ENCODE results near the gene EEF1AKMT3.
"Not testable (repeated sequence)": the region's sequence is repeated elsewhere in the genome, so short reads cannot be mapped to it uniquely, and the experiment has no call there.

Gene EEF1AKMT3

GRCh38 chr12:57817990-57818331, 45.5 kb downstream of the EEF1AKMT3 start:
- not testable (repeated sequence) for DNase-seq

DNA sequence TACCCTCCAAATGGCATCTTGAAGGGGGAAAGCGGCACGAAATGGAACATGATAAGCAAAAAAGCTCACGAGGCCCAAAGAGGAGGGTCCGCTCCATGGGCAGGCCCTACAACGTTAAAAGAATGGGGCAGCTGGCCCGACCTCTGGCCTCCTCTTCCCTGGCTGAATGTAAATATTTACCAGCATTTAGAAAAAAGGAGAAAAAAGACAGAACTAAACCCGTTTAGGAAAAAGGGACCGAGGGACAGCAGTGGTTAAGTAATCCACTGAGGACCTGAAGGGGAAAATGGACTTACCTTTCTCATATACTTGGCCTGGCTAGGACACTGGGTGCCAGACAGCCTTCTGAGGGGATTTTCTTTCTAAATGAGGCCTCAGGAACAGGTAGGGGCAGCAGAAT, 47.7 kb downstream of the EEF1AKMT3 start:
- DNase-seq: not testable (repeated sequence)

DNA sequence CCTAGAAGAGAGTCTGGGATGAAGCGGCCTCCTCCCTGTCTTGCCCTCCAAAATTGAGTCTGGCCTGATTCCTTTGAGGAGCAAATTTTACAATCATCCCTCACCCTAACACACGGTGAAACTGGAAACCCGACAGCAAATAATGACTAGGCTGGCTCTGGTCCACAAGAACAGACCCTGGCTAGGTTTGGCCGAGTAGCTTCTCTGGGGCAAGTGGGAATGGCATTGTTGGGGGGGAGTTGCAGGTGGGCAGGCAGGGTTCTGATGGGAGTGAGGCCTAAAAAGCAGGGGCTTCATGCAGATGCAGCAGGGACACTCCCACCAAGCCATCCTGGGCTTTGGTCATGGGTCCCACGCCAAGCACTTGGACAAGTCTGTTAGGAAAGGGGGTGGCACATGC, 48.6 kb downstream of the EEF1AKMT3 start:
- not testable (repeated sequence) for DNase-seq

DNA sequence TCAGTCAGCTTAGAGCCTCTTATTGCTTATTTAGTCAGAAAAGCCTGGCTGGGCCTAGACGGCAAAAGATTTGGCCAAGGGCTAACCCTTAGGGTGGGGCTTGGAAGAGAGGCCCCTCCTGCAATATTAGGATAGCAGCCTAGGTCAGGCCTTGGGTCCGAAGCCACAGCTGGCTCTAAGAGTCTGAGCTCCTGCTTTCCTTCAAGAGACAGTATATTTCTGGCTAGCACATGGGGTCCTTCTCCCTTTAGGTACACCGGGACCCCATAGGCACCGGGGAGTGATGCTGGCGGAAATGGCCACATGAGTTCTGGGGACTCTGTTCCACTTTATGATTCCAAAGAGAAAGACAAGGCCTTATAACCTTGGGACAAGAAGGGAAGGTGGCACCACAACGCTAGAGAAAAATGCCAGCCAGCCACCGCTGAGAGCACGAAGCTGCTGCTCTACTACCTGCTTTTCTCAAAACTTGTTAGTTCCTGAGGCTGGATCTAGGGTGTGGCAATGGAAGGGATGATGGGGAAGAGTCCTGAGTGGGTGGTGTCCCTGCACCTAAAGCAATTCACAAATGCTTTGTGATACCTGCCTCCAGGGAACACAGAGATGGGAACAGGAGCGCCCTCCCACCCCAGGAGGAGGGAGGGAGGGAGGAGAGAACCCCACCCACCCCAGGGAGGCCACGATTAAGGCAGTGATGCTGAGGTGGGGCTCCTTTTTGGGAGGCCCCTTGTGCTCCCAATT, 49.2 kb downstream of the EEF1AKMT3 start:
- DNase-seq: no peak

DNA sequence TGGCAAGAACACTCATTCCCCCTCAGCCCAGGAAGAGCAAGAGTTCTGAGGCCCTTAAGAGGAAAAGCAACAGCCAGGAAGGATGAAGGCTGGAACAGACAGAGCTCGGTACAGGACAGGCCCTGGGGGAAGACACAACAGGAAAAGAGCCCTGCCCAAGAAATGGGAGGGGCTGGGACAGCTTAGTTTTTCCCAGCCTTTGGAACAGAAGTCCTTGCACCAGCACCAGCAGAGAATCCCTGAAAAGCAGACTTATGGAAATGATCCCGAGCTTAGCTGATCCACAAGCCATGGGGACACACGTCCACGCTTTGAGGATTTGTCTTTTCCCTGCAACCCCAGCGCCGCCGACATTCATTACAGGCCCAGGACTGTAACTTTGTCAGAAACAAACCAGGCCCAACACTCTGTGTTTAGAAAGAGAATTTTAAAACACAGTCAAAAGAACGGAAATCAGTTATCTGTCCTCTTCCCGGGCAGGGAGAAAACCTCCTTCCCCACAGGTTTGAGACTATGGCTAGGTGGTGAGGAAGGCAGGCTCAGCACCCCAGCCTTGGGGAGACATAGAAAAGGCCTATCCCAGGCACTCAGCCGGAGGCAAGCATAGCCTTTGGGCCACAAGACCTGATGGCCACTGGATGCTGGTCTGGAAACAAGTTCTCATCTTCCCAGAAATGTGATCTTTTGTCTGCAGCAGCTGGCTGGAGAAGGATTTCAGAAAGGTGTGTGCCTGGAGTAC, 50.1 kb downstream of the EEF1AKMT3 start:
- no peak for DNase-seq

GRCh38 chr12:57823131-57823907, 50.9 kb downstream of the EEF1AKMT3 start:
- DNase-seq: no peak

GRCh38 chr12:57823908-57824640, 51.7 kb downstream of the EEF1AKMT3 start:
- DNase-seq: no peak

DNA sequence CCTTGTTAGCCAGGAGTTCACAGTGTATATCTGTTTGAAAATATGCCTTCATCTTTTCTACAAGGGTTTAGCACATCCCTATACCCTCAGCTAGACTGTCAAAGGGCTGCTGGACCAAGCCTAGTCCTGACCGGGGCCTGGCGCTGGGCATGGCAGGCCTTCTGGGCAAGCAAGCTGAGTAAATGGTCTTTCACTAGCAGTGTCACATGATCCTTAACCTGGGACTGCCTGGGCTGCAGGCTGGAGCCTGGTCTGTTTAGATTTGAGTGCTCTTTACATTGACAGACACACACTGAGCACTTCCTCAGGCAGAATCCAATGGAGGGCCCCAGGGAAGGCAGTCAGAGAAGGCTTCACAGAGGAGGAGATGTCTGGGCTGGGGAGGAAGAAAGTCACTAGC, 53.0 kb downstream of the EEF1AKMT3 start:
- no peak for DNase-seq

- DNase-seq: no peak
Measured at GRCh38 chr12:57826400-57826799, 54.0 kb downstream of the EEF1AKMT3 start.

DNA sequence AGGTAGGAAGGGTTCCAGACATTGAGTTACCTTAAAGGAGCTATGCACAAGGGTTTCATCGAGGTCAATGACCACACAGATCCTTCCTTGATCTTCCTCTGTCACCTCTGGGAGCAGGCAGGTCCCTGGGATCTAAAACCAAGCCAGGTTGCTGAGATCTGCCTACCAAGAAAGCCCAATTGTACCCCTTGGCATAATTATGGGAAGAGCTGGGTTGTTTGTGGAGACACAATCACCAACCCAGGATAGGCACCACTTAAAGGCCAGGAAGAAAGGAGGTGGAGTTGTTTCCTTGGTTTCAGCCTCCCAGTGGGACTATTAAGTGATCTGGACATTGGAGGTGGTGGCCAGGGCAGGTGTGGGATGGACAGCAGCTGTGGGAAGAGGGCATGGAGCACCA, 54.6 kb downstream of the EEF1AKMT3 start:
- no peak for DNase-seq

GRCh38 chr12:57829025-57829777, 56.8 kb downstream of the EEF1AKMT3 start:
- no peak for DNase-seq

DNA sequence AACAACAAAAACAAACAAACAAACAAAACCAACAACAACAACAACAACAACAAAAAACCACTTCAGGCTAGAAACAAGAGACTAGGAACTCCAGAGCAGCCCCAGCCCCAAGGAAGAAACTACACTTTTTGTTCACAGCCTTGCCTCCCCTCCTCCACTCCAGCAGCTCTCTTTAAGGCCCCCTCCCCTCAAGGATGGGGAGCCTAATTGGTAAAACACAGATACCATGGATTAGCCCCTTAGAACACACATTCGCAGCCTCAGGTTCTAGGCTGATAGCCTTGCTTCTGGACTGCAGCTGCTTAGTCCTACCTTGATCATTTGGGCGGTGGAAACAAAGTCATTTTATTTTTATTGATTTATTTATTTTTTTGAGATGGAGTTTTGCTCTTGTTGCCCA, 58.0 kb downstream of the EEF1AKMT3 start:
- no peak for DNase-seq
